Tibial artery (tissue), 4 donors: ENCODE results near the gene DDX11.
"Not testable (repeated sequence)": the region's sequence is repeated elsewhere in the genome, so short reads cannot be mapped to it uniquely, and the experiment has no call there.

ENCODE experiments used
- DNase-seq, 2 donors: peaks; one replicate each; pipeline ENCODE4 v3.0.0-alpha.2; 2019
- H3K27ac ChIP-seq, 2 donors: fragments of 200-600 bp; sonication (generic) in 1 of 2; 1 replicate in 1 of 2; 2 replicates in 1 of 2; pipeline ENCODE4 v1.5.1; 2018 to 2019; ENCODE audit warnings: mild to moderate bottlenecking in 1 of 2
- H3K27me3 ChIP-seq, 2 donors: fragments of 200-600 bp; sonication (generic) in 1 of 2; one replicate each; pipeline versions ENCODE4 v1.5.1 to v1.6.0; 2016 to 2019
- H3K36me3 ChIP-seq, 3 donors: fragments of 200-600 bp; sonication (generic) in 2 of 3; one replicate each; pipeline ENCODE4 v1.5.1; 2016 to 2019; ENCODE audit warnings: mild to moderate bottlenecking in 2 of 3
- H3K4me1 ChIP-seq, 4 donors: fragments of 200-600 bp; sonication (generic) in 2 of 4; 1 replicate in 3 of 4; 2 replicates in 1 of 4; pipeline ENCODE4 v1.5.1; 2016 to 2019
- H3K4me3 ChIP-seq, 2 donors: fragments of 200-600 bp; sonication (generic) in 1 of 2; 1 replicate in 1 of 2; 2 replicates in 1 of 2; pipeline ENCODE4 v1.5.1; 2018 to 2019; ENCODE audit warnings: mild to moderate bottlenecking in 2 of 2
- H3K9me3 ChIP-seq, 3 donors: fragments of 200-600 bp; sonication (generic) in 1 of 3; one replicate each; pipeline ENCODE4 v1.5.1; 2016 to 2019
- CTCF ChIP-seq, 2 experiments: fragments of 200-600 bp in 1 of 2; fragments of 450-650 bp in 1 of 2; IDR thresholded peaks; one replicate each; pipeline ENCODE4 v1.5.1; 2017 to 2019; ENCODE audit warnings: antibody characterized with exemption in 2 of 2, mild to moderate bottlenecking in 1 of 2, moderate library complexity in 1 of 2
- intact Hi-C: fragments of 100-400 bp; cut with DNase I; formaldehyde crosslinking; loops from one replicate; pipeline ENCODE4 v1.15.0; 2023; ENCODE audit warnings: low total_unique reads

The DDX11 gene

GRCh38 chr12:31070971-31071740 lies 2.5 kb upstream of the DDX11 start:
- H3K27me3 ChIP-seq, H3K27ac ChIP-seq, H3K4me3 ChIP-seq, intact Hi-C loops, H3K9me3 ChIP-seq, DNase-seq, H3K4me1 ChIP-seq, H3K36me3 ChIP-seq: not testable (repeated sequence)

- DNase-seq, H3K27me3 ChIP-seq, H3K9me3 ChIP-seq, H3K4me1 ChIP-seq, H3K36me3 ChIP-seq, intact Hi-C loops, H3K27ac ChIP-seq: not testable (repeated sequence)
- H3K4me3 ChIP-seq = peak overlapping the region; percentile 62 to 67
Measured at GRCh38 chr12:31072962-31073361, 698 bp upstream of the DDX11 start.

GRCh38 chr12:31074333-31074874 lies 744 bp downstream of the DDX11 start:
- H3K4me1 ChIP-seq, H3K36me3 ChIP-seq, H3K9me3 ChIP-seq, intact Hi-C loops, H3K27me3 ChIP-seq, DNase-seq: not testable (repeated sequence)
- Histone ChIP-seq H3K4me3 (peak overlapping the region; percentile 62 to 67), H3K27ac (peak overlapping the region; percentile 76 to 83)
- TF ChIP-seq CTCF (IDR thresholded peaks at IDR 0.05) = peak; percentile 19 to 25

GRCh38 chr12:31076150-31076549 lies 2.5 kb downstream of the DDX11 start:
- H3K27ac ChIP-seq, H3K27me3 ChIP-seq, intact Hi-C loops, H3K36me3 ChIP-seq, H3K4me3 ChIP-seq, H3K4me1 ChIP-seq, DNase-seq, H3K9me3 ChIP-seq: not testable (repeated sequence)

GRCh38 chr12:31077095-31077494 lies 3.4 kb downstream of the DDX11 start:
- H3K9me3 ChIP-seq, H3K36me3 ChIP-seq, H3K4me3 ChIP-seq, H3K27me3 ChIP-seq, H3K27ac ChIP-seq, DNase-seq, H3K4me1 ChIP-seq, intact Hi-C loops: not testable (repeated sequence)

- intact Hi-C loops, H3K4me3 ChIP-seq, H3K27me3 ChIP-seq, H3K9me3 ChIP-seq, H3K27ac ChIP-seq, DNase-seq, H3K36me3 ChIP-seq, H3K4me1 ChIP-seq: not testable (repeated sequence)
Measured at GRCh38 chr12:31077998-31078397, 4.3 kb downstream of the DDX11 start.

GRCh38 chr12:31079421-31079820 lies 5.8 kb downstream of the DDX11 start:
- H3K4me3 ChIP-seq, H3K27ac ChIP-seq, intact Hi-C loops, DNase-seq, H3K9me3 ChIP-seq, H3K4me1 ChIP-seq, H3K27me3 ChIP-seq: not testable (repeated sequence)
- H3K36me3 ChIP-seq = peaks cover 6 to 11% (median 6%) of the 10 kb centered on the region in 3 donors

- H3K9me3 ChIP-seq, H3K4me3 ChIP-seq, H3K4me1 ChIP-seq, H3K27me3 ChIP-seq, DNase-seq, H3K27ac ChIP-seq, intact Hi-C loops: not testable (repeated sequence)
- peaks cover 14 to 19% (median 14%) of the 10 kb centered on the region in 3 donors for H3K36me3 ChIP-seq
Measured at GRCh38 chr12:31080221-31080620, 6.6 kb downstream of the DDX11 start.

- H3K9me3 ChIP-seq, intact Hi-C loops, DNase-seq, H3K27ac ChIP-seq, H3K27me3 ChIP-seq, H3K4me1 ChIP-seq, H3K4me3 ChIP-seq: not testable (repeated sequence)
- peaks cover 15 to 22% (median 17%) of the 10 kb centered on the region in 3 donors for H3K36me3 ChIP-seq
Measured at GRCh38 chr12:31081274-31081673, 7.6 kb downstream of the DDX11 start.

GRCh38 chr12:31084241-31084640 lies 10.6 kb downstream of the DDX11 start:
- DNase-seq, H3K27ac ChIP-seq, H3K4me3 ChIP-seq, intact Hi-C loops, H3K27me3 ChIP-seq, H3K4me1 ChIP-seq, H3K9me3 ChIP-seq: not testable (repeated sequence)
- H3K36me3 ChIP-seq = peaks cover 22 to 29% (median 23%) of the 10 kb centered on the region in 3 donors

GRCh38 chr12:31086032-31086431 lies 12.4 kb downstream of the DDX11 start:
- H3K4me1 ChIP-seq, H3K4me3 ChIP-seq, H3K9me3 ChIP-seq, H3K27ac ChIP-seq, DNase-seq, intact Hi-C loops, H3K27me3 ChIP-seq: not testable (repeated sequence)
- H3K36me3 ChIP-seq = peaks cover 18 to 29% (median 27%) of the 10 kb centered on the region in 3 donors

GRCh38 chr12:31087486-31087885 lies 13.8 kb downstream of the DDX11 start:
- H3K4me1 ChIP-seq, H3K4me3 ChIP-seq, H3K27me3 ChIP-seq, H3K27ac ChIP-seq, H3K9me3 ChIP-seq, intact Hi-C loops, DNase-seq: not testable (repeated sequence)
- H3K36me3 ChIP-seq = peaks cover 19 to 34% (median 32%) of the 10 kb centered on the region in 3 donors

GRCh38 chr12:31087956-31088355 lies 14.3 kb downstream of the DDX11 start:
- H3K27me3 ChIP-seq, H3K27ac ChIP-seq, H3K4me3 ChIP-seq, H3K4me1 ChIP-seq, H3K9me3 ChIP-seq, intact Hi-C loops, DNase-seq: not testable (repeated sequence)
- peaks cover 19 to 34% (median 32%) of the 10 kb centered on the region in 3 donors for H3K36me3 ChIP-seq
